Bronchial epithelial cell (primary cell): Measurements from ENCODE around the gene NOVA2. TPM values are rescaled to one million over a fixed set of nuclear protein-coding genes. Genes with fewer than 3 reads are reported as not detected.

ENCODE experiments used
- DNase-seq: peaks from one replicate; pipeline ENCODE4 v3.0.0-alpha.2; 2010; ENCODE audit warnings: low read depth
- FAIRE-seq: peaks from 2 replicates; lab custom pipeline; 2011; peaks lifted over from hg19 to GRCh38; lab: Jason Lieb, UNC
- H3K27me3 ChIP-seq: 2 replicates; pipeline ENCODE4 v1.5.1; 2011; ENCODE audit warnings: low read length; ENCODE audit not compliant: control insufficient read depth, insufficient read depth
- H3K36me3 ChIP-seq: 2 replicates; pipeline ENCODE4 v1.5.1; 2011; ENCODE audit warnings: low read length; ENCODE audit not compliant: control insufficient read depth, insufficient read depth
- H3K4me3 ChIP-seq: 2 replicates; pipeline ENCODE4 v1.5.1; 2011; ENCODE audit warnings: mild to moderate bottlenecking, low read depth, low read length, control low read depth
- total RNA-seq: library from RNA; depleted of rRNA; stranded (reverse); fragments of >200 nt; gene quantifications from 2 replicates; pipeline ENCODE4 v1.2.1, GENCODE V29; 2014
- TF ChIP-seq, protein P1 (sequence below): IDR thresholded peaks from 2 replicates; pipeline ENCODE4 v1.5.1; 2011; ENCODE audit warnings: mild to moderate bottlenecking, moderate library complexity, low read length, control low read depth, inconsistent platforms; ENCODE audit not compliant: insufficient read depth, severe bottlenecking

Gene NOVA2
- total RNA-seq, 1 donor from 2014 or later, result not detected

DNA sequence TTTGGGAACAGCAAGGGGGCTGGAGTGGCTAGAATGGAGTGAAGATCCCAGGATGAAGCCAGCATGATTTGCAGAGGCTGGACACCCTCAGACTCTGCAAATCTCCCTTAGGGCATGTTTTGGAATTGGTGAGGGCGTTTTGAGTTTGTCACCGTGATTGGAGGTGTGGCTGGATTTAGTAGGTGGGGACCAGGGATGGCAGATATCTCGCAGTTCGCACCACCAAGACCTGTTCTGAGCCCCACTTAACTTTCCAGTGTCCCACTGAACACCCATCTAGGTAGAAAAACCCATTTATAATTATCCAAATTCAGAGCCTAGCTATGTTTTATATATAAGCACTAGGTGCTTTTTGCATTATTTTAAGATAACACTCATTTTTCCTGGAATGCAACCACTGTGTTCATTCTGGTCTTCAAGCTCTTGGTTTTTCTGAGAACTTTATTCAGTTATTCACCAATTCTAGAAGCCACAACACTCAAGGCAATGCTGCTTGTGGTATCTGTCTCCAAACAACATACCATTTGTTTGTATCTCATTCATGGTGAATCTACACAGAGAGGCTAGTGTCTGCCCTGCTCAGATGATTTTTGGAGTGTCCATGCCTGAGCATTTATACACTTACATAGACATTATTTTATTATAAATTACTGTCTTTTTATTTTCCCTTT is 56.1 kb downstream of the NOVA2 start:
- H3K36me3 ChIP-seq, result no peaks in the 10 kb centered on the region
- no peak overlapping the region for H3K4me3 ChIP-seq
- H3K27me3 ChIP-seq, result no peaks in the 10 kb centered on the region
- DNase-seq (no peak), FAIRE-seq (no peak)
- TF ChIP-seq, protein P1, sequence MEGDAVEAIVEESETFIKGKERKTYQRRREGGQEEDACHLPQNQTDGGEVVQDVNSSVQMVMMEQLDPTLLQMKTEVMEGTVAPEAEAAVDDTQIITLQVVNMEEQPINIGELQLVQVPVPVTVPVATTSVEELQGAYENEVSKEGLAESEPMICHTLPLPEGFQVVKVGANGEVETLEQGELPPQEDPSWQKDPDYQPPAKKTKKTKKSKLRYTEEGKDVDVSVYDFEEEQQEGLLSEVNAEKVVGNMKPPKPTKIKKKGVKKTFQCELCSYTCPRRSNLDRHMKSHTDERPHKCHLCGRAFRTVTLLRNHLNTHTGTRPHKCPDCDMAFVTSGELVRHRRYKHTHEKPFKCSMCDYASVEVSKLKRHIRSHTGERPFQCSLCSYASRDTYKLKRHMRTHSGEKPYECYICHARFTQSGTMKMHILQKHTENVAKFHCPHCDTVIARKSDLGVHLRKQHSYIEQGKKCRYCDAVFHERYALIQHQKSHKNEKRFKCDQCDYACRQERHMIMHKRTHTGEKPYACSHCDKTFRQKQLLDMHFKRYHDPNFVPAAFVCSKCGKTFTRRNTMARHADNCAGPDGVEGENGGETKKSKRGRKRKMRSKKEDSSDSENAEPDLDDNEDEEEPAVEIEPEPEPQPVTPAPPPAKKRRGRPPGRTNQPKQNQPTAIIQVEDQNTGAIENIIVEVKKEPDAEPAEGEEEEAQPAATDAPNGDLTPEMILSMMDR, result no peak

DNA sequence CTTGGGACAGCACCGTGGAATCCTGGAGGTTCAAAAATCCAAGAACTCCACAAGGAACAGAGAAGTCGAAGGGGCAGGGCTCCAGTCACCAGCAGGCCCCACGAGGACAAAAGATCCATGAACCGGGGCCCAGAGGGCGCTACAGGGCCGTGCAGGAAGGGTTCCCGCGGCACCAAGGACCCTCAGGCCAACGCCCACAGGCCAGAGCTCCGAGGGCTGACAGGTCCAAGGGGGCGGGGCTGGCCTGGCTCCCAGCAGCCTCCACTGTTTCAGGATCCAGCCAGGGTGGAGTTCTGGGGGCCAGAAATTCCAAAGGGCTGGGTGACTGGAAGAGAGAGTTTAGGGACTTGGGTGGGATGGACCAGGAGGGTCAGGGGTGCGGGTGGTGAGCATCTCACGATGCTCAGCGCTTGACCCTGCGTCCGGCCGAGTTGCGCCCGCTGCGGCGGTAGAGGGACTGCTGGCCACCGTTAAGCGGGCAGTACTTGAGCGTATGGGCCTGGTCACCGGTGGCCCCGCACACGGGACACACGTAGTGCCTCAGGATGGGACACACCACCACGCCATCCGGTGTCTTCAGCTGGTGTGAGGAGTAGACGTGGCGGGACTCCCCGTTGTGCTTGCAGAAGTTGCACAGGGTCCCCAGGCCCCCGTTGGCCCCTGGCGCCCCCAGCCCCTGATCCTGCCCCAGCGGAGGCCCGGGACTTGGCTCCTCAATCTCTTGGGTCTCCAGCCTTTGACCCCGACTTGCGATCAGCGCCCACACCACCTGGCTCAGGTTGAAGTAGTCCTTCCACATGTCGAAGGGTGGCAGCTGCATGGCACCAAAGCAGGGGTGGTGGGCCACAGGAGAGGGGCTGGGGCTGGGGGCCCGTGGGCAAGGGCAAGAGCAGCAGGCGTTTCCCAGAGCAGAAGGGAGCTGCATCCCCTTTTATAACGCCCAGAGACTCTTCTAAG is 59.5 kb downstream of the NOVA2 start, which contains the start of gene NANOS2:
Gene NANOS2, minus strand, starts transcription at position 905 of the 957 bp plus-strand sequence. Its CDS starts 85 bp downstream, at position 820.
- no peaks in the 10 kb centered on the region for H3K27me3 ChIP-seq
- no peak for FAIRE-seq

DNA sequence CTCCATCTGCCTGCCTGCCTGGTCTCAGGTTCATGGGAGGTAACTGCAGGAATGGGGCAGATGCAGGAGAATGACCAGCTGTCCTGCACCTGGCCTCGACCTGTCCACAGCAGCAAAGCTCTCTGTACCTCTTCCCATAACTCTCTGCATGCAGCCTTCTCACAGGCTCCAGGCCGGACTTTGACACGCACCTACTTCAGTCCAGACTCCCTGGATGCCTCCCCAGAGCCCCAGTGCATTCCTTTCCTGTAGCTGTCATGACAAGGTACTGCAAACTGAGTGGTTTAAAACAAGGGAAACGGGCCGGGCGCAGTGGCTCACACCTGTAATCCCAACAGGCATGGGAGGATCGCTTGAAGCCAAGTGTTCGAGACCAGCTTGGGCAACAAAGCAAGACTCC is 62.4 kb downstream of the NOVA2 start:
- TF ChIP-seq, protein P1, result no peak
- FAIRE-seq (peak; percentile 93), DNase-seq (no peak)
- Histone ChIP-seq H3K36me3 (no peaks in the 10 kb centered on the region), H3K4me3 (no peak overlapping the region), H3K27me3 (no peaks in the 10 kb centered on the region)

More for the DNA sequence above, 59.5 kb downstream of the NOVA2 start, which contains the start of gene NANOS2:
- H3K4me3 ChIP-seq, result no peak within 1 kb of the TSS
- no peak for DNase-seq
- TF ChIP-seq, protein P1, result no peak
- H3K36me3 ChIP-seq, result no peaks in the 10 kb centered on the region

DNA sequence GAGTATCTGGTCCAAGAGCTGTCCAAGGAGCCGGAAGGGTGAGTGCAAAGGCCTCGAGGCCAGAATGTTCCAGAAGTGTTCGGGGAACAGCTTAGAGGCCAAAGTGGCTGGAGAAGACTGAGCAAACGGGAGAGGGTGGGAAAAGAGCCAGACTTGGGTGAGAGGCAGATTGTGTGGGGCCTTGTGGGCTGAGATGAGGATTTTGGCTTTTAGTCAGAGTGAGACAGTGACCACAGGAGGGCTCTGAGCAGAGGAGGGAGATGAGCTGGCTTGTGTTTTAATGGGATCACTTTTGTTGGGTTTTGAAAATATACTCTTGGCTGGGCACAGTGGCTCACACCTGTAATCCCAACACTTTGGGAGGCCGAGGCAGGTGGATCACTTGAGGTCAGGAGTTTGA is 64.7 kb downstream of the NOVA2 start:
- no peaks in the 10 kb centered on the region for H3K27me3 ChIP-seq
- H3K36me3 ChIP-seq, result no peaks in the 10 kb centered on the region
- TF ChIP-seq, protein P1, result no peak
- DNase-seq (no peak), FAIRE-seq (no peak)
- H3K4me3 ChIP-seq, result no peak overlapping the region

DNA sequence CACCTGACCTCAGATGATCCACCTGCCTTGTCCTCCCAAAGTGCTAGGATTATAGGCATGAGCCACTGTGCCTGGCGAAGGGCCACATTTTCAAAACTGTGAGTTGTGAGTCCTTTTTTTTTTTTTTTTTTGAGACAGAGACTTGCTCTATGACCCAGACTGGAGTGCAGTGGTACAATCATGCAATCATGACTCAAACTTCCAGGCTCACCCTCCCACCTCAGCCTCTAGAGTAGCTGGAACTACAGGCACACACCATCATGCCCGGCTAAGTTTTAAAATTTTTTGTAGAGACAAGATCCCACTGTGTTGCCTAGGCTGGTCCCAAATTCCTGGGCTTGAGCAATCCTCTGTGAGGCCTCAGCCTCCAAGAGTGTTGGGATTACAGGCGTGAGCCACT is 67.4 kb downstream of the NOVA2 start:
- Histone ChIP-seq H3K36me3 (no peaks in the 10 kb centered on the region), H3K27me3 (no peaks in the 10 kb centered on the region), H3K4me3 (no peak overlapping the region)
- TF ChIP-seq, protein P1, result no peak
- DNase-seq (peak; percentile 78), FAIRE-seq (no peak)
